Fibroblast of upper back skin (primary cell): ENCODE results near the gene BABAM2.

ENCODE experiments used
- DNase-seq: peaks from one replicate; pipeline ENCODE4 v3.0.0-alpha.2; 2013

Gene BABAM2

DNA sequence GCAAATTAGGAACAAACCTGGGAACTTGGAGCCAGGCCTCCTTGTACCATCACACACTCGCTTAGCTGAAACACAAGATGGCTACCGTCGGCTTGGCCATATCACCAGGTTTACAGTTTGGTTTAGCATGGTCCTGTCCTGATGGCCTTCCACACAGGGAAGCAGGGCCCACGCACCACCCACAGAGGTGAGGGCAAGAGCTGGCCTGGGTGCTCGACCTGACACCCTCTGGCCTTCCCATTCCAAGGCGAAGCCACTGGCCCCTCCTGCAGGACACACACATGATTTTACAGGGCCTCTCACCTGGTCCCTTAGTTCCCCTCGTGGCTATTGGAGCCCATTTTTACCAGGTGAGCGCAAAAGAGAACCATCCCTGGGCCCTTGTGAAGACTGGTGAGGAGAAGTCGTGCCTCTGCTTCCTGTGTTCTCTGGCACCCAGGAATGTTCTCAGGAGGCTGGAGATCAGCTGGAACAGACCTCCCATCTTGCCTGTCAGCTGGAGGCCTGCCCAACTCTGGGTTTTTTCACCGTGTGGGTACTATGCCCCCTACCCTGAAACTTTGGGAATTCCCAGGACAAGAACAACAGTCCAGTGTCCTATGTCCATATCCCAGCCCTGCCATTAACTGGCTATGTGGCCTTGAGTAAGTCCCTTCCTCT lies 449.1 kb downstream of the BABAM2 start:
- DNase-seq, result no peak

DNA sequence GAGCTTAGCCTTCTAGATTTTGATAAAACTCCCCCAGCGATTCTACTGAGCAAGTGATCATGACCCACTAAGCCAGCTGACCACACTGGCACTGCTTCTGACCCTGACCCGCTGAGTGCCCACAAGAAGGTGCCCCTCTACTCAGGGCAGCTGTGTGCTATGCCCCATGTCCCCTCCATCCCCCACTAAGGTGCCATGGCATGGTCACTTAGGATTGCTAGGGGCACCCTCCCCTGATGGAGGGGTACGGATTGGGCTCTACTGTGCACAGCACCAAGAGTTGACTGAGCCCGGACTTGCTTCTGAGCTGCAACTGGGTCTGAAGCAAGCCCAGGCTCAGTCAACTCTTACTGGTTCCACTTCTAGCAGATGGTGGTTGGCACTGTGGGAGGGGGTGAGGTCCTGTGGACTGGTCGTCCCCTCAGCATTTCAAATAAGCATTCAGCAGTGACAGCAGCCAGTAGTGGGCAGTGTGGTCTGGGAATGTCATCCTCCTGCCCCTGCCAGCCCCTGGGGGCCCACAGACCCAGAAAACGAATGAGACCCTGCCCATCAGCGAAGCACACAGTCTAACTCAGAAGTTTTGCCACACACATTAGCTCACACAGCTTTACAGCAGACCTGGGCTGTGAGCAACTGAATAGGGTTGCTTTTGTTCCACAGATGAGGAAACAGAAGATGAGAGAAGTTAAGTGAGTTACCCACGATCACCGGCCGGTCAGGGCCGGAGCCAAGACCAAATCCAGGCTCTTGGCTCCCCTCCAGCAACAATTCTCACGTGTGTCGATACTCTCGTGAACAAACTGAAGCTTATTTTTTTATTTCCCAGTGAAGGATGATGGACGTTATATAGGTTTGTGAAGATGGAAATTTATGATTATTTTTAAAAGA lies 450.0 kb downstream of the BABAM2 start:
- no peak for DNase-seq

DNA sequence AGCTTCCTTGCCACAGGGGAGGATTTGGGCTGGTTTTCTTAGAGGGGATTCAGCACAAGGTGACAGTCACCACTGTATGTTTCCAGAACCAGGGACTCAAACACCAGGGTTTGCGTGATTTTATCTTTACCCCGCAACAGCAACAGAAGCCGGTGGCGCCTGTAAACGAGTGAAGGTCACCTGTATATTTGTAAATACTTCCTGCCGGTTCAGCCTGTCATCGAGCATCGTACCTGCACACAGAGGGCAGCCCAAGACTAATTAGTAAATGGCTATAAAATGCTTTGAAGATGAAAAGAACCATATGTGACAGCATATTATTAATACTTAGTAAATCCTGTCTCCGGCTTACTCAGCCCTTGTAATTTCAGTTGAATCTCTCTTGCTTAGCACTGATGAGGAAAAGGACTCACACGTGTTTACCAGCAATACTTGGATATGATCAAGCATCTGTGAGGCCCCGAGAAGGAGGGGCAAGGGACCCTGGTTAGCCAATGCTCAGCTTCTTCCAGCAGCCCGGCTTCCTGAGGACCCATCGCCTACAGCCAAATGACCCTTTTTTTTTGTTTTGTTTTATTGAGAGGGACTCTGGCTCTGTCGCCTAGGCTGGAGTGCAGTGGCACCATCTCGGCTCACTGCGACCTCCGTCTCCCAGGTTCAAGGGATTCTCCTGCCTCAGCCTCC lies 450.8 kb downstream of the BABAM2 start:
- peak; percentile 58 for DNase-seq

DNA sequence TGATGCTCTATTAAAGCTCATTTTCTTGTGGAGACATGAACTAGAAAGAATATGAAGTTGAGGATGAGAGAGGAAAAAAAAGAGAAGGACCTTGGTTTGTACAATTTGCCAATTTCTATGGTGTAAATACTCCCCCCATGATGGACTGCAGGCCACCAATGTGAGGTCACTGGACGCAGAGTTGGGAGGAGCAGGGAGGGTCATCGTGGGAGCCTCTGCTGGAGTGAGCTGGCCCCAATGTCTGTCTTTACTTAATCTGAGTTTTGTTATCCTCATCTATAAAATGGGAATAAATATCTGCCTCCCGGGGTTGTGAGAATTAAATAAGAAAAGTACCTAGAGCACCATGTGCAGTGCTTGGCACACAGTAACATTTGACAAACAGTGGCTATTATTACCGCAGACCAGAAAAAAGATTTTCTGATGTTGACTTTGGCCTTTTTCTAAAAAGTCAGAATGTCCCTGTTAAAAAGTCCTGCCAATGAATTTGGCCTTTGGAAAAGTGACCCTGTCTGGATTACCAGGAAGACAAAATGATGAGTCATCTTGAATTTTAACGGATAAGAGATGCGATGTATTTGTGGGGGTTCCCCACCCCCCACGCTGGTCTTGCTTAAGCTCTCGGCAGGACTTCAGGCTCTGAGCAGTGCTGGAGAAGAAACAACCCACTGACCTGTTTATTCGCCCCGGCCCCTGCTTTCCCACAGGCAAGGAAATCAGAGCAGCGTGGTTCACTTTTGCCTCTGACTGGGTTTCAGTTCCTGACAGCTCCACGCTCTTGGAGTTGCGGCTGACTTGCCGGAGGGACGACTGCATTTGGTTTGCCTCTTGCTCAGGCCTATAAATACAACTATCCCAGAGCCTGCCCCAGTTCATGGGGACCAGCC lies 451.8 kb downstream of the BABAM2 start:
- DNase-seq, result peak; percentile 83

DNA sequence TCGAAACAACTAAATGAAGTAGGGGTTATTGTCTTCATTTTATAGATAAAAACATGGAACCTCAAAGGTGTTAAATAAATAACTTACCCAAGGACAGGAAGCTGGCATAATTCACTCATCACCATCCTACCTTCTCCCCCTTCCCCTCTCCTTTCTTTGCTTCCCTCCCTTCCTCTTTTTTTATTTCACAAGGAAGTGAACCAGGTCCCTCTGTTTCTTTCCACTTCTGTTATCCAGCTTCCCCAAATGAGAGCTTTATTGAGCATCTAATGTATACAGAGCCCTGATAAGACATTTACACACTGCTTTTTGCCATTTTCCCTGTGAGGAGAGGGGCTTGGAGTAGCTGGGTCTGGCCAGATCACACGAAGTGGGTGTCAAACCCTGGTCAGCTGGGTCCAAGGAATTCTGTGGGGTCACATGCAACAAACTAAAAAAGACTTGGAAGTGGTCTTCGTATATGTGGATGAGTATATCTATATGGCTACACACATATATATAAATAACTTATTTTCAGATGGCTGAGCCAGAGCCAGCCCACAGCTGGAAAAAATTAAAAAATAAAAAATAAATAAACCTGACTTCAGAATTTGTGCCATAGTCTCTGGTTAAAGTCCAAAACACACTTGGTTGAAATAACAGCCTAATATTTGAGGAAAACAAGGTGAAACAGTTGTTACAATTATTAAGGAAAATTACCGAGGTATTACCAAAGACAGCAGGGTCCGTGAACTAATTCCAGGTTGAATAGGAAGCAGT lies 452.8 kb downstream of the BABAM2 start:
- DNase-seq, result no peak

DNA sequence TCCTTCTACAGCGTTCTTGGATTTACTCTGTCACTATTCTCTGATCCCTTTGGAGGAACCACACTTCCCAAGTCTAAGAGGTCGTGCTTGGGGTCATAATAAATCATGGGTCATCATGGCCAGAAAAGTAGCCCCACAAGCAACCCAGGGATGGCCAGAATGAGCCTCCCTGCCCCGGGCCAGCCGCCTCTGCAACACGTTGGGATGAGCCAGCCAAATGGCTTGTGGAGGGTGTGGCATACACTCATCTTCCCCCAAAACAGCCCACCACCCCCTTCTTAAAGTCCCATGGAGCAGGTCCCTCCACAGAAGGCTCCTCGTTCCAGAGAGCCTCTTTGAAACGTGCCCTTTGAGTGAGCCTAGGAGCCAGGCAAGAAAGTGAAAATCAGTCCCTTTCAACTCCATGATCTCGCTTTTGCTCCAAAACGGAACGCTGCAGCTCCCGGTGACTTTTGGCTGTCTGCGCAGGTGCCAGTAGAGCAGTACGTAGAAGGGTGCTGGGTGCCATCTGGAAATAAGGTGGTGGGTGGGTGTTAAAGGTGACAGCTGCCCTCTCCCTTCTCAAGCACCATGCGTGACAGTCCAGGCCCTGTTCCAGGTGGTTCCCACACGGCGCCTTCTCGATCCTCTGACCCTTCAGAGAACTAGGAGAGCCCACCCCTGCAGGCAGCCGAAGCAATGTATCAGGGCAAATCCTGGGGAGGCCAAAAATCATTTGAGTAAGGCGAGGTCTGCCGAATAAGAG lies 453.6 kb downstream of the BABAM2 start:
- no peak for DNase-seq

DNA sequence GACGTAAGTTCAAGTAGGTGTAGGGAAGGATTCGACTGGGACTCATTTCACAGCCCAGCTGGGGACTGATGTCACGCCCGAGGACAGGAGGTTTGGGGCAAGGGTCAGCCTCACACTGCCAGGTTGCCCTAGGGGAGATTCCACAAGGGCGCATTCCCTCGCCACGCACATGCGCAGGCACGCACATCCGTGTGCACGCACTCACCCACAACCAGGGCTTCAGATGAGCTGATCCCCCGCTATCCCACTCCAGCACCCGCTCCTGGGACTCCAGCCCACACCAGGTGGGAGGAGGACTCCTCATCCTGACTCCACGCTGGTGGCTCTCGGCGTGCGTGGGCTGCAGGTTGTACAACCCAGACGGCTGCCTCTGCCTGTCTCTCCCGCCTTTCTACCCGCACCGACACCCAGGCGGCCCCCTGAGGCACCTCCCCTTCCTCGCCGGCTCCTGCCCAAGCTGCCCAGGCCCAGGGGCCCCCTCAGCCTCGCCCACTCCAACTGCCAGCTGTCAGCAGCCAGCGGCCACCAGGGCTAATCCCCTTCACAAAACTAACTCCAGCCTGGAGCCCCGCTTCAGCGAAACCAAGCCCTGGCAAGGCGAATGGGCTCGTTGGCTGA lies 454.3 kb downstream of the BABAM2 start:
- DNase-seq, result no peak

DNA sequence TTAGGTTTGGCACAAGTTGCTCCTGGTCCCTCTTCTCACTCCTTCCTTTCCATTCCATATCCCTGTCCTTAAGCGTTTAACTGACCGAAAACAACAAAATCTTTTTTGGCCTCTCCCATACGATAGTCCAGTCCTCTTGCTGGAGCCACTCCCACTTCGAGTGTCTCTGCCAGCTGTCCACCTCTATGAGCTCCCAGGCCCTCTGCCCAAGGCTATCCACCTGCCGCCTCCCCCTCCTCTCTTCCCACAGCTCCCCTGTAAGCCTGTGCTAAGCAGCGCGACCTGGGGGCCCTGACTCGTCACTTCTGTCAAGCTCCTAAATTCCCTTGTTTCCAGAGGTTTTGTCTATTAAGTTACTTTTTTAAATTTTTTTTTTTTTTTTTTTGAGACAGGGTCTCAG lies 455.1 kb downstream of the BABAM2 start:
- DNase-seq, result no peak

DNA sequence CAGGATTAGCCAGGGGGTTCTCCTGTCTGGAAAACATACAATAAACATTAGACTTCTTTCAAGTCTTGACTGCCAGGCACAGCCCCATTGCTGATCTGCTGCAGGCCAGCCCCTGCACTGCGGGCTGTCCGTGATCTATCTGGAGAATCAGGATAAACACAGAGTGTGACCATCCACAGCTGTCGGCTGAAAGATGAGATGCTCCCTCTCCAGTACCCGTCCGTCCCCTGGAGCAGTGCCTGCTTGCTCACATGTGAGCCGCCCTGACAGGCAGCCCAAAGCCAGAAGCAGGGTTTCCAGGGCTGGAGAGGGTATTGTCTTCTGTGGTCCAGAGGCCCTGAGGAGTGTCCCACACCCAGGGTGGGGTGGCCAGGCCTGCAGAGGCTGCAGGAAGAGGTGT lies 456.1 kb downstream of the BABAM2 start:
- DNase-seq, result peak; percentile 43

DNA sequence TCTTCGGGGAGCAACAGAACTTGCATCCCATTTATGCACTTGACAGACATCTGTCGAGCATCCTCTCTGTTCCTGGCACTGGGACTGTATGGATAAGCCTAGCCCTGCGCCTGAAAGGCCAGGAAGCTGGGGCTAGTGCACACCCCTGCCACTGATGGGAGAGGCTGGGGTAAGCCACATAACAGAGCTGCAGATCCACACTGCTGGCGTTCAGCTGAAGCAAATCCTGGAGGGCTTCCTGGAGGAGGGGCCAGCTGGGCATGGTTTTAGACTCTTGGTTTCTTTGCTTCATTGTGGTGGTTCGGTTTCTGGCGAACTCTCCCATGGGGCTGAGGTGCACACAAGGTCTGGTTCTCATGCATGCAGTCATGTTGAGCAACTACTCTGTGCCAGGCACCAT lies 456.7 kb downstream of the BABAM2 start:
- no peak for DNase-seq

DNA sequence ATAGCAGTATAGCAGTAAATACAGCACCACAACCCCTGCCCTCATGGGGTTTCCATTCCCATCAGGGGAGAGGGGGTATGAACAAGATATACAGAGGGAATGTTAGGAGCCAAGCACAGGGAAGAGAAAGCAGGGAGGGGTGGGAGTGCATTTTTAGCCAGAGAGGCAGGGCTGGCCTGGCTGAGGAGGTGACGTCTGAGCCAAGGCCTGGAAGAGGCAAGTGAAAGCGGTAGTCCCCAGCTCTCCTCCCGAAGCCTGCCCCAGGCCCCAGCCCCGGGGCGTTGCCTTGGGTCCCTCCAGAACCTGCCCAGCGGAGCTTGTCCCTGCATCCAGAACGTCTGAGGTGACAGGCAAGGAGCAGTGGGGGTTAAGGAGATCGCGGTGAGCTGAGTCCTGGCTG lies 457.1 kb downstream of the BABAM2 start:
- no peak for DNase-seq

DNA sequence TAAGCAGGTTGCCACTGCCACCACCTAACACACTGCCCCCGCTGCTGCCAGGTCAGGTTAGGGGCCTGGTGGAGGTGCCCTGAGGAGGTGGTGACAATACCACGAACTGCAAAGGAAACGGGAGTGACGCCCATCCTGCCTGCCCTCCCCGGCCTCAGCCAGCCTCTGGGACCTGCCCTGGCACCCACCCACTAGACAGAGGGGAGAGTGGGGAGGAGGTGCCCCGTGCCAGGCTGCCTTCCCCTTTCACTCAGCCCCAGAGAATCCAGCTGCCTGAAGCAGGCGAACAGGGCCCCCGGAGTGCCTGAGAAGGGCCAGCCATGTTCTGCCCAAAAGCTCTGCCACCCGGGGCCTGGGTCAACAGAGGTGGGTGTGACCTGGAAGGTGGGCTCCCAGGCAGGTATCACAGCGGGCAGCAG lies 457.6 kb downstream of the BABAM2 start:
- DNase-seq, result no peak

DNA sequence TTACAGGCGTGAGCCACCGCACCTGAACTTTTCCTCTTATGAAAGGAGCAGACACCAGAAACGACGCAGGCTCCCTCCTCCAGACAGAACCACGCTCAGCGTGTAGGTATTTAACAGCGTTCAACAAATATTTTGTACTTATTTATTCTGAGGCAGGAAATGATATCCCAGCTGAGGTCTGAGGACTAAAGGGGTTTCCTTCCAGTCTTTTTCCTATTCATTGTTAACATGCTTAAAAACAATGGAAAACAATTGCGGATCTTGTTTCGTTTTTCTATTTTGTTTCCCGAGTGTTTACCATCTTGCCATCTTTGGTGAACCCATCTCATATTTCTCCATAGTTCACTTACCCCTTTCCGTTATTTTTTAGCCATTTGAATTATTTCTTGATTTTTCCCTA lies 458.4 kb downstream of the BABAM2 start:
- no peak for DNase-seq

DNA sequence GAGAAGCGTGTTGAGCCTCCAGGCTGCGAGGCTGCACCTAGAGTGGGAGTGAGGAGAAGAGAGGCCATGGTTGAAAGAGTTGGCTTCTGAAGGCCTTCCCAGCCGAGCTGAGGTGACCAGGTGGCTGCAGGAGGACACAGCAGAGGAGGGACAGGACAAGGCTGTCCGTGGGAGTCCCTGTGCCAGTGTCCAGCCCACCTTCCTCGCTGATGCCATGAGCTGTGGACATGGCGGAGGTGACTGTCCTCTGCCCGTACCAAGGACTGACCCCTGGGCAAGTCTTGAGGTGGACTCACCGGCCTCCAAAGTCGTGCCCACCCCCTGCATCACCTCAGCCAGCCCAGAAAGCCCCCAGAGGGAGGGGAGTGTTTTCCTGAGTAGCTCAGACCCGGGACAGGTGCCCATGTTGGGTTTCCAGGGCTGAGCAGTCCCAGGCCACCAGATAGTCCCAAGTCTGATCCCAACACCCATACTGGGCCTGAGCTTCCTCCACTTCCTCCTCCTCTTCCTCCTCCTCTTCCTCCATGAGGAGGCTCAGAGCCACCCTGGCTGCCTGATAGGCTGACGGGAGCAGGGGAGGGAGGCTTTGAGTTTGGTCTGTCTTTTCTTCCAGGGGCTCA lies 459.1 kb downstream of the BABAM2 start:
- no peak for DNase-seq

DNA sequence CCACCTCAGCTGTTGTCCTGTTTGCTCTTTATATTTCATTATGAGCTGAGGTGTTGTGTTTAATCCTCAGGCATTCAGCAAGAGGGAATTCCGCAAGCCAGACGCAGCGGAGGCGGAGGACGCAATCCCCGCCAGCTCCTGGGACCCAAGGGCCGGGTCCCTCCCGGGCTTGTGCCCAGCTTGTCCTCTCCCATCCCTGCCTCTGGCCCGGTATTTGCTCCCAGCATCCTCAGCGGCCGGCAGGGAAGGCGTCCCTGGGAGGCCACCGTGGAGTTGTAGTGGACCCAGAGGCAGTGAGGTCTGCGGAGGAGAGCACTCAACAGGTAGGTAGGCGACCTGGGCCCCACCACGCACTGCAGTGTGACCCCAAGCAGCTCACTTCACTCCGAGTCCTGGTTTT lies 459.7 kb downstream of the BABAM2 start:
- no peak for DNase-seq

DNA sequence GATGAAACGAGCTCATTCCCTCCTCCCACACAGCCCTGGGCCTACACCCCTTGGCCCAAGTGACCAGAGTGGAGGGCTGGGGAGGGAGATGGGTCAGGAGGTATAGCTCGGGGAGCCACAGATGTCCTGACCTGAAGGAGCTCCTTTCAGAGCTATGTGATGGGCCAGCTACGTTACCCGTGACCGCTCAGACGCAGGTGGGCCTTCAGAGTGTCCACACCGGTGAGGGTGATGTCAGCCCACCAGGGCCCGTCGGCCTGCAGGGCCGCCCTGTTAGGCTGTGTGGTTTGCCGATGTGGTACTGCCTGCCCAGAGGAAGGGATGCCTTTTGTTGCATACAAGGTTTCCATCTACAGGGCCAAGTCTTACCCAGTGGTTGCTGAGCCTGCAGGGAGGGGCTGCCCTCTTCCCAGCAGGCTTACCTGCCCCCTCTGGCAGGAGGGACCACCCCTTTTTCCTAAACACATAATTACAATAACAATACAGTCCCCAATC lies 460.3 kb downstream of the BABAM2 start:
- DNase-seq, result no peak

DNA sequence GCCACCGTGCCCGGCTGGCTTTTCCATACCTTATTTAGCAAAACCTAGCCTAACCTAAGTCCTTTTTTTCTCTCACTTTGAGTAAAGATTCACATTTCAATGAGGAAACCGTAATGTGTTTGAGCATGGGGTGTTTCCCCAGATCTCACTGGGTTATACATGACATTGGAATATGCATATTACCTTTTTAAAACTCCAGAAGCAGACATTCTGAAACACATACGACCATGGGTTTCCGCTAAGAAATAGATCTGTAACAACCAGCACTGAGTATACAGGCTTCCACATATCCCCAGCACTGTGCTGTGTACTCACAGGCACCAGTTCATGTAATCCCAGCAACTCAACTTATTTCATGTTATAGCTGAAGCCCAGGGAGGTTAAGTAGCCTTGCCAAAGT lies 461.1 kb downstream of the BABAM2 start:
- no peak for DNase-seq

DNA sequence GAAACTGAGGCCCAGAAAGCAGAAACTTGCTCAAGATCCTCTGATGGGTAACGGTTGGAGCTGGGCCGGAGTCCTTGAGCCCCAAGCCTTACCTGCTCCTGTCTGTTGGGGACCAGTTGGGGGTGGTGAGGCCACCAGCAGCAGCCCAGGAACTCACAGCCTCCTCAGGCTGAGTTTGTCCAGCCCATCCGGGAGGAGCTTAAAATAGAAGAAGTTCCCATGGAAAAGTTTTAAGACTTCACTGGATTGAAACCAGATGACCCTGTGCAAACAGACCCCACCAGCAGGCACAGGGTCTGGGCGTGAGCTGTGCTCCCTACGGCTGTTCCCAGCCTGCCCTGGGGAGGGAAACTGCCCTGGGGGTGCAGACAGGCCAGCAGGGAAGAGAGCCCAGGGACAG lies 461.6 kb downstream of the BABAM2 start:
- peak; percentile 52 for DNase-seq

DNA sequence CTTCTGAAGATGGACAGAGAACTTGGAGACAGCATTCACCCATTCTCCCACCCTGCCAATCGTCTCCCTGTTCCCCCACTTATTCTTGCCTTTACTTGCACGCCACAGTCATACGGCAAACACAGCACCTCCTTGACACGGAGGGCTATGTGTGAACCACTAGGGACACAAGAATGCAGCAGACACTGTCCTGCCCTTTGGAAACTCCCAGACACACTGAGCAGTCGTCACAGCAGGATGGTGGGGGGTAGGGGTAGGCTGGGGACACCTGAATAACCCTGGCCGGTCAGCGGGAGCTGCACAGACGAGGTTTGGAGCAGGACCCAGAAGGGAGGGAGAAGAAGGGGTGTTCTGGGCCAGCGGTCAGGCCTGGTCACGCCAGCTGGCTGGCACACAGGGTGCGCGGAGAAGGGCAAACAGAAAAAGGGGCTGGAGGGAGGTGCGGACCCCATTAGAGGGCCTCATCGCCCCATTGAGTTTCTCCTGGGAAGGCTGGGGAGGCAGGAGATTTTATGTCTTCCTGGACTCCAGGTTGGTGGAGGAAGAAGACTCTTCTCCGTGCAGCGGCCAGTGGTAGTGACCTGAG lies 462.2 kb downstream of the BABAM2 start:
- DNase-seq, result no peak
